DOHH2 (cell line): ENCODE results near the gene MPPED1.

Source experiments
- CTCF ChIP-seq: fragments of 200-600 bp; sonication (generic); IDR thresholded peaks from one replicate; pipeline ENCODE4 v1.5.1; 2014; ENCODE audit warnings: antibody characterized with exemption, mild to moderate bottlenecking, low read depth, low read length; ENCODE audit not compliant: poor library complexity, severe bottlenecking
- EZH2phosphoT487 ChIP-seq: fragments of 200-600 bp; sonication (generic); IDR thresholded peaks from 2 replicates; pipeline ENCODE4 v1.6.1; 2017; ENCODE audit warnings: borderline replicate concordance, mild to moderate bottlenecking, antibody characterized with exemption, low read length, moderate library complexity, mixed read lengths

- no peak for TF ChIP-seq CTCF
- TF ChIP-seq EZH2phosphoT487 = no peak
Observed at GRCh38 chr22:43438666-43439347, 27.0 kb downstream of the MPPED1 start.
